HepG2 (cell line): ENCODE results near the gene UBALD1. TPM values are rescaled to one million over a fixed set of nuclear protein-coding genes. Genes with fewer than 3 reads are reported as not detected.
A peak's percentile ranks its signal among the peaks of the same experiment; 100 is the strongest.

Experiments used
- ADNP ChIP-seq: sonication (generic); formaldehyde crosslinking; IDR thresholded peaks from 2 replicates; pipeline ENCODE4 v1.4.0; 2020; ENCODE audit warnings: missing genetic modification reagents
- ATF5 ChIP-seq: sonication (generic); formaldehyde crosslinking; IDR thresholded peaks from 2 replicates; pipeline ENCODE4 v1.4.0; 2020; ENCODE audit warnings: mild to moderate bottlenecking, low read depth, missing genetic modification reagents
- CBX1 ChIP-seq: IDR thresholded peaks from one replicate; pipeline ENCODE4 v1.6.1; 2016; ENCODE audit warnings: antibody characterized with exemption, low read depth
- DR1 ChIP-seq: sonication (generic); formaldehyde crosslinking; IDR thresholded peaks from 2 replicates; pipeline ENCODE4 v1.8.0; 2021; ENCODE audit warnings: mild to moderate bottlenecking, missing genetic modification reagents, inconsistent platforms
- E2F2 ChIP-seq: sonication (generic); formaldehyde crosslinking; IDR thresholded peaks from 2 replicates; pipeline ENCODE4 v1.4.0; 2020; ENCODE audit warnings: missing genetic modification reagents, borderline replicate concordance
- KLF13 ChIP-seq: sonication (generic); formaldehyde crosslinking; IDR thresholded peaks from 2 replicates; pipeline ENCODE4 v1.4.0; 2020; ENCODE audit warnings: mild to moderate bottlenecking, missing genetic modification reagents
- MLLT10 ChIP-seq: sonication (generic); formaldehyde crosslinking; IDR thresholded peaks from 2 replicates; pipeline ENCODE4 v1.4.0; 2020; ENCODE audit warnings: missing genetic modification reagents
- MXD3 ChIP-seq: IDR thresholded peaks from 2 replicates; pipeline ENCODE4 v1.6.1; 2016; ENCODE audit warnings: mild to moderate bottlenecking, missing biosample characterization, missing genetic modification reagents
- NRL ChIP-seq: sonication (generic); formaldehyde crosslinking; IDR thresholded peaks from 2 replicates; pipeline ENCODE4 v1.5.0; 2020; ENCODE audit warnings: missing genetic modification reagents, mild to moderate bottlenecking, moderate library complexity, borderline replicate concordance
- PHF21A ChIP-seq: sonication (generic); formaldehyde crosslinking; IDR thresholded peaks from 2 replicates; pipeline ENCODE4 v1.5.0; 2020; ENCODE audit warnings: mild to moderate bottlenecking, missing genetic modification reagents
- PHF8 ChIP-seq: sonication (generic); formaldehyde crosslinking; IDR thresholded peaks from 2 replicates; pipeline ENCODE4 v1.5.0; 2020; ENCODE audit warnings: missing genetic modification reagents
- SNRNP70 ChIP-seq: fragments of 200-400 bp; formaldehyde crosslinking; IDR thresholded peaks from 2 replicates; pipeline ENCODE4 v1.6.1; 2017; ENCODE audit warnings: mild to moderate bottlenecking, low read depth, low read length, moderate library complexity
- SRY ChIP-seq: sonication (generic); formaldehyde crosslinking; IDR thresholded peaks from 2 replicates; pipeline ENCODE4 v1.8.0; 2022; ENCODE audit warnings: mild to moderate bottlenecking, missing genetic modification reagents
- TCF7 ChIP-seq: sonication (generic); IDR thresholded peaks from 2 replicates; pipeline ENCODE4 v1.6.1; 2016; ENCODE audit warnings: antibody characterized with exemption, low read depth
- TGIF2 ChIP-seq: IDR thresholded peaks from 2 replicates; pipeline ENCODE4 v1.6.1; 2016; ENCODE audit warnings: control low read depth, missing compliant biosample characterization
- TRAFD1 ChIP-seq: sonication (generic); formaldehyde crosslinking; IDR thresholded peaks from 2 replicates; pipeline ENCODE4 v1.5.1; 2020; ENCODE audit warnings: missing genetic modification reagents, mild to moderate bottlenecking, borderline replicate concordance
- TSC22D2 ChIP-seq: sonication (generic); formaldehyde crosslinking; IDR thresholded peaks from 2 replicates; pipeline ENCODE4 v1.5.1; 2020; ENCODE audit warnings: missing genetic modification reagents, mild to moderate bottlenecking, borderline replicate concordance
- ZFP36L2 ChIP-seq: sonication (generic); formaldehyde crosslinking; IDR thresholded peaks from 2 replicates; pipeline ENCODE4 v1.4.0; 2020; ENCODE audit warnings: missing genetic modification reagents
- ZFYVE20 ChIP-seq: sonication (generic); formaldehyde crosslinking; IDR thresholded peaks from 2 replicates; pipeline ENCODE4 v1.8.0; 2023; ENCODE audit warnings: low read depth, mild to moderate bottlenecking, moderate library complexity, missing genetic modification reagents, borderline replicate concordance
- ZNF24 ChIP-seq: fragments of 450-650 bp; IDR thresholded peaks from 2 replicates; pipeline ENCODE4 v1.6.1; 2017; ENCODE audit warnings: antibody characterized with exemption, mild to moderate bottlenecking
- ZNF292 ChIP-seq: sonication (generic); formaldehyde crosslinking; IDR thresholded peaks from 2 replicates; pipeline ENCODE4 v1.8.1; 2022; ENCODE audit warnings: mild to moderate bottlenecking, low read depth, missing genetic modification reagents, borderline replicate concordance
- ZNF678 ChIP-seq: sonication (generic); formaldehyde crosslinking; IDR thresholded peaks from 2 replicates; pipeline ENCODE4 v1.4.0; 2020; ENCODE audit warnings: mild to moderate bottlenecking, missing genetic modification reagents
- ZNF710 ChIP-seq: sonication (generic); formaldehyde crosslinking; IDR thresholded peaks from 2 replicates; pipeline ENCODE4 v1.5.0; 2020; ENCODE audit warnings: mild to moderate bottlenecking, missing genetic modification reagents, borderline replicate concordance
- ZNF740 ChIP-seq: sonication (generic); formaldehyde crosslinking; IDR thresholded peaks from 2 replicates; pipeline ENCODE4 v1.4.0; 2020; ENCODE audit warnings: missing genetic modification reagents
- polyA plus RNA-seq, 8 experiments: library from polyadenylated mRNA; depleted of rRNA in 3 of 8; stranded (reverse) in 7 of 8; unstranded in 1 of 8; fragments of >200 nt; fragmentation: Illumina TruSeq in 4 of 8; extraction: Trizol in 4 of 8; gene quantifications; 2 replicates each; pipeline versions ENCODE4 v1.2.1 to v1.2.3, GENCODE V29; 2011 to 2016; ENCODE audit warnings: low read depth in 4 of 8, missing spikeins in 1 of 8, mixed read lengths in 1 of 8; ENCODE audit not compliant: insufficient read depth in 1 of 8
- total RNA-seq, 5 experiments: library from RNA; depleted of rRNA; stranded (reverse); fragments of >200 nt; fragmentation: Illumina TruSeq; extraction: Trizol; gene quantifications; 2 replicates each; pipeline ENCODE4 v1.2.3, GENCODE V29; 2016; ENCODE audit warnings: low read depth in 1 of 5

The UBALD1 gene
- total and polyA plus RNA-seq, 2 of the 13 experiments (the other 11 are each of a cell fraction or from before 2014, with no cell fraction given) = 6.8 to 12.3 TPM

GRCh38 chr16:4624827-4625559, 10.3 kb upstream of the UBALD1 start (continued):
- TF ChIP-seq ZFYVE20 (no peak), PHF21A (peak; percentile 33; the same call in 1 of the 2 replicates), ZNF292 (CRISPR knock-in tag) (no peak), TRAFD1 (CRISPR knock-in tag) (no peak), MXD3 (no peak; the same call in 1 of the 2 replicates), DR1 (CRISPR knock-in tag) (no peak; the same call in 1 of the 2 replicates), ZFP36L2 (CRISPR knock-in tag) (no peak), ZNF24 (no peak), MLLT10 (CRISPR knock-in tag) (no peak), PHF8 (peak; percentile 98), ZNF740 (CRISPR knock-in tag) (no peak), TGIF2 (no peak; the same call in 1 of the 2 replicates), ZNF710 (no peak), NRL (no peak), KLF13 (CRISPR knock-in tag) (no peak), TSC22D2 (CRISPR knock-in tag) (no peak), ADNP (no peak), SRY (CRISPR knock-in tag) (peak; percentile 72; the same call in 1 of the 2 replicates), E2F2 (no peak), TCF7 (no peak), CBX1 (peak; percentile 38), ATF5 (no peak), ZNF678 (CRISPR knock-in tag) (0 out of 2 replicates have a peak, but pooled peaks have one; percentile 15), SNRNP70 (no peak)
